GM12878 (cell line): ENCODE data around the gene ZSWIM3. TPM values are rescaled to one million over a fixed set of nuclear protein-coding genes. Genes with fewer than 3 reads are reported as not detected.

ENCODE experiments used
- ATAC-seq: fragments of 200-7000 bp; cut with Tn5 transposase; 3 replicates; pipeline ENCODE4 v1.9.1; 2020; ENCODE audit warnings: mild to moderate bottlenecking, moderate library complexity
- BruUV-seq: library from RNA; stranded (reverse); fragments of 400-500 nt; replicated peaks from 2 replicates; lab custom pipeline; 2021; lab: Mats Ljungman, UMichigan
- CTCF ChIA-PET: fragments of 300-600 bp; sonication (Branson Sonifier 250); formaldehyde crosslinking; extraction: SDS; loops from one replicate; lab custom pipeline; 2021; ENCODE audit warnings: inconsistent platforms; lab: Yijun Ruan, JAX
- POLR2A ChIA-PET: fragments of 350-600 bp; formaldehyde crosslinking; extraction: SDS; loops from one replicate; lab custom pipeline; 2021; ENCODE audit warnings: inconsistent platforms; lab: Charles Lee
- RAD21 ChIA-PET: fragments of 300-600 bp; sonication (Branson Sonifier 250); formaldehyde crosslinking; loops from one replicate; lab custom pipeline; 2023; ENCODE audit warnings: antibody characterized with exemption; ENCODE audit not compliant: unreplicated experiment; lab: Charles Lee
- SMC1A ChIA-PET: fragments of 300-600 bp; sonication (Branson Sonifier 250); formaldehyde crosslinking; loops from one replicate; lab custom pipeline; 2023; ENCODE audit not compliant: unreplicated experiment, uncharacterized antibody; lab: Charles Lee
- DNase-seq: peaks from one replicate; pipeline ENCODE4 v3.0.0-alpha.2; 2011; ENCODE audit warnings: low read depth, low spot score
- FAIRE-seq: peaks from 3 replicates; lab custom pipeline; 2011; peaks lifted over from hg19 to GRCh38; lab: Jason Lieb, UNC
- H2AFZ ChIP-seq: 2 replicates; pipeline ENCODE4 v1.6.0; 2011; ENCODE audit warnings: low read depth, low read length, control low read depth; ENCODE audit not compliant: control insufficient read depth
- H3K27ac ChIP-seq: 2 replicates; pipeline ENCODE4 v1.5.1; 2011; ENCODE audit warnings: control low read depth; ENCODE audit not compliant: control insufficient read depth, insufficient read depth
- H3K27me3 ChIP-seq, 2 experiments: replicated peaks in 1 of 2; 2 replicates each; pipeline versions ENCODE4 v1.6.0 to v1.6.1; 2011; ENCODE audit warnings: low read length in 1 of 2; ENCODE audit not compliant: control insufficient read depth in 2 of 2, insufficient read depth in 2 of 2
- H3K36me3 ChIP-seq, 2 experiments: 2 replicates each; pipeline ENCODE4 v1.5.1; 2011; ENCODE audit warnings: low read length in 1 of 2; ENCODE audit not compliant: control insufficient read depth in 2 of 2, insufficient read depth in 2 of 2
- H3K4me1 ChIP-seq: 2 replicates; pipeline ENCODE4 v1.6.1; 2011; ENCODE audit warnings: mild to moderate bottlenecking, low read length, moderate library complexity, mixed read lengths; ENCODE audit not compliant: control insufficient read depth, insufficient read depth
- H3K4me2 ChIP-seq: 2 replicates; pipeline ENCODE4 v1.6.0; 2011; ENCODE audit warnings: control low read depth; ENCODE audit not compliant: control insufficient read depth, insufficient read depth
- H3K4me3 ChIP-seq: fragments of 200-600 bp; sonication (generic); 2 replicates; pipeline ENCODE4 v1.5.1; 2016
- H3K79me2 ChIP-seq: 2 replicates; pipeline ENCODE4 v1.6.0; 2011; ENCODE audit warnings: low read length; ENCODE audit not compliant: control insufficient read depth, insufficient read depth
- H3K9ac ChIP-seq: 2 replicates; pipeline ENCODE4 v1.8.0; 2011; ENCODE audit warnings: low read length, control low read depth, mixed read lengths; ENCODE audit not compliant: control insufficient read depth, insufficient read depth
- H3K9me3 ChIP-seq: replicated peaks from 3 replicates; pipeline ENCODE4 v1.5.1; 2011; ENCODE audit warnings: mild to moderate bottlenecking, low read length; ENCODE audit not compliant: control insufficient read depth, insufficient read depth
- H4K20me1 ChIP-seq: 2 replicates; pipeline ENCODE4 v1.6.0; 2011; ENCODE audit not compliant: control insufficient read depth, insufficient read depth
- CEBPZ ChIP-seq: fragments of 150-350 bp; IDR thresholded peaks from 2 replicates; pipeline ENCODE4 v1.6.1; 2016; ENCODE audit warnings: low read depth, low read length
- CTCF ChIP-seq, 3 experiments: IDR thresholded peaks in 2 of 3; conservative IDR thresholded peaks in 1 of 3; 2 replicates each; pipeline ENCODE4 v1.5.1; 2011; ENCODE audit warnings: low read depth in 3 of 3, low read length in 3 of 3, mild to moderate bottlenecking in 3 of 3, control low read depth in 2 of 3, moderate library complexity in 2 of 3, inconsistent platforms in 1 of 3, mixed read lengths in 1 of 3; ENCODE audit not compliant: control insufficient read depth in 2 of 3, insufficient read depth in 1 of 3; ENCODE audit errors: extremely low read depth in 1 of 3
- EGR1 ChIP-seq, 2 experiments: IDR thresholded peaks; 1 replicate in 1 of 2; 2 replicates in 1 of 2; pipeline ENCODE4 v1.6.1; 2011 to 2012; ENCODE audit warnings: low read depth in 2 of 2, low read length in 2 of 2, borderline replicate concordance in 1 of 2, mild to moderate bottlenecking in 1 of 2, moderate library complexity in 1 of 2
- GATAD2B ChIP-seq: fragments of 450-650 bp; conservative IDR thresholded peaks from 2 replicates; pipeline ENCODE4 v1.6.1; 2017; ENCODE audit warnings: low read depth, mild to moderate bottlenecking, moderate library complexity
- KLF5 ChIP-seq: fragments of 450-650 bp; IDR thresholded peaks from 2 replicates; pipeline ENCODE4 v1.6.1; 2014; ENCODE audit warnings: mild to moderate bottlenecking; ENCODE audit not compliant: partially characterized antibody
- RAD21 ChIP-seq: IDR thresholded peaks from 2 replicates; pipeline ENCODE4 v1.6.1; 2011; ENCODE audit warnings: mild to moderate bottlenecking, low read depth, low read length, moderate library complexity; ENCODE audit not compliant: insufficient read depth
- SMAD1 ChIP-seq: fragments of 450-650 bp; IDR thresholded peaks from 2 replicates; pipeline ENCODE4 v1.6.1; 2018; ENCODE audit warnings: mild to moderate bottlenecking, low read depth; ENCODE audit not compliant: partially characterized antibody
- STAT3 ChIP-seq: IDR thresholded peaks from 2 replicates; pipeline ENCODE4 v1.6.1; 2011; ENCODE audit warnings: low read depth, low read length, improper control_type of control experiment
- WGBS: methylation state at CpG from one replicate; pipeline ENCODE4 v1.1.6; 2016; ENCODE audit warnings: low lambda C conversion rate; ENCODE audit not compliant: insufficient replicate concordance, insufficient coverage; ENCODE audit errors: missing lambda C conversion rate; 5-methylcytosine and 5-hydroxymethylcytosine counted together
- in situ Hi-C: fragments of 300-500 bp; cut with MboI; formaldehyde crosslinking; loops from 9 replicates; pipeline ENCODE4 v1.14.3; 2018; ENCODE audit warnings: mixed read lengths
- intact Hi-C: fragments of 100-400 bp; cut with micrococcal nuclease; formaldehyde crosslinking; loops from one replicate; pipeline ENCODE4 v1.14.2; 2022; ENCODE audit not compliant: unreplicated experiment
- polyA plus RNA-seq, 11 experiments: library from polyadenylated mRNA; depleted of rRNA in 4 of 11; unstranded in 6 of 11; stranded (reverse) in 5 of 11; fragments of >200 nt; fragmentation: Nextera tagmentation in 4 of 11; fragmentation: Illumina TruSeq in 1 of 11; extraction: Ambion mirVana in 4 of 11; extraction: Trizol in 1 of 11; gene quantifications; 1 replicate in 1 of 11; 2 replicates in 10 of 11; pipeline versions ENCODE4 v1.2.1 to v1.2.3, GENCODE V29; 2011 to 2016; ENCODE audit warnings: inconsistent platforms in 2 of 11, missing spikeins in 2 of 11, low read depth in 1 of 11
- total RNA-seq, 4 experiments: library from RNA; depleted of rRNA in 3 of 4; stranded (reverse); fragments of >200 nt in 3 of 4; fragmentation: Illumina TruSeq in 1 of 4; extraction: Trizol in 1 of 4; gene quantifications; 2 replicates each; pipeline versions ENCODE4 v1.2.1 to v1.2.3, GENCODE V29; 2013 to 2021
- TF ChIP-seq, protein P1 (sequence below): fragments of 450-650 bp; IDR thresholded peaks from 2 replicates; pipeline ENCODE4 v1.6.1; 2016; ENCODE audit warnings: mild to moderate bottlenecking
- TF ChIP-seq, protein P2 (sequence below): fragments of 450-650 bp; formaldehyde crosslinking; IDR thresholded peaks from 2 replicates; pipeline ENCODE4 v1.4.0; 2022; ENCODE audit warnings: mild to moderate bottlenecking, moderate library complexity

Gene ZSWIM3
- total and polyA plus RNA-seq, 10 of the 15 experiments (the other 5 are each of a cell fraction or from before 2014, with no cell fraction given), result 1.6 to 5.1 (median 4.2) TPM

- DNase-seq (no peak), ATAC-seq (peak; percentile 85), FAIRE-seq (no peak)
- no peak overlapping the region for H3K4me3 ChIP-seq
- ChIA-PET POLR2A (interaction anchor here (0.6 to 0.9 kb wide), 2 partner anchors 56 to 112 kb away, joined by 3 to 4 read pairs; no protein-coding TSS in a partner anchor), CTCF (interaction anchor here (0.7 to 3.0 kb wide), 13 partner anchors 11 to 163 kb away, joined by 3 to 12 read pairs (median 5); partner anchors contain the start of gene UBE2C), SMC1A (interaction anchor here (1.0 kb wide), 1 partner anchor 141 kb away, joined by 6 read pairs; no protein-coding TSS in a partner anchor), RAD21 (interaction anchor here (0.6 to 1.7 kb wide), 7 partner anchors 11 to 147 kb away, joined by 3 to 6 read pairs (median 3); no protein-coding TSS in a partner anchor)
- H3K27ac ChIP-seq, result no peak overlapping the region
- no peaks in the 10 kb centered on the region; a peak in 2 of 4 replicates for H3K27me3 ChIP-seq
- H3K4me1 ChIP-seq, result peaks cover 5% of the 10 kb centered on the region; the same call in 1 of the 2 replicates
- BruUV-seq, result no TSS peak
- in situ Hi-C loops, result loop anchor here (25.0 kb wide), 1 partner anchor 538 kb away; no protein-coding TSS in a partner anchor
- peak overlapping the region; percentile 56 for H3K4me2 ChIP-seq
- H3K9ac ChIP-seq, result no peak overlapping the region
- H3K79me2 ChIP-seq, result no peaks in the 10 kb centered on the region
- WGBS, result 35% methylated on average over 53 of the region's 57 CpGs
- no peaks in the 10 kb centered on the region for H3K36me3 ChIP-seq
- no peaks in the 10 kb centered on the region for H3K9me3 ChIP-seq
- no peaks in the 10 kb centered on the region for H4K20me1 ChIP-seq
- H2AFZ ChIP-seq, result peak overlapping the region; percentile 58
- intact Hi-C loops, result no loop called here
- TF ChIP-seq EGR1 (IDR thresholded peaks at IDR 0.05; ENCODE audit: borderline replicate concordance in 1 of 2, low read depth in 2 of 2, low read length in 2 of 2) (no peak), KLF5 (no peak), SMAD1 (no peak), STAT3 (no peak), GATAD2B (no peak), CEBPZ (no peak), CTCF (IDR thresholded peaks at IDR 0.05 in 2 of 3, conservative IDR thresholded peaks at IDR 0.05 in 1 of 3; ENCODE audit: control insufficient read depth in 2 of 3, extremely low read depth in 1 of 3, insufficient read depth in 1 of 3, low read depth in 3 of 3, low read length in 3 of 3) (peak; percentile 28 to 54 (median 51); a peak in 4 of 6 replicates), RAD21 (no peak)
- TF ChIP-seq, protein P1, sequence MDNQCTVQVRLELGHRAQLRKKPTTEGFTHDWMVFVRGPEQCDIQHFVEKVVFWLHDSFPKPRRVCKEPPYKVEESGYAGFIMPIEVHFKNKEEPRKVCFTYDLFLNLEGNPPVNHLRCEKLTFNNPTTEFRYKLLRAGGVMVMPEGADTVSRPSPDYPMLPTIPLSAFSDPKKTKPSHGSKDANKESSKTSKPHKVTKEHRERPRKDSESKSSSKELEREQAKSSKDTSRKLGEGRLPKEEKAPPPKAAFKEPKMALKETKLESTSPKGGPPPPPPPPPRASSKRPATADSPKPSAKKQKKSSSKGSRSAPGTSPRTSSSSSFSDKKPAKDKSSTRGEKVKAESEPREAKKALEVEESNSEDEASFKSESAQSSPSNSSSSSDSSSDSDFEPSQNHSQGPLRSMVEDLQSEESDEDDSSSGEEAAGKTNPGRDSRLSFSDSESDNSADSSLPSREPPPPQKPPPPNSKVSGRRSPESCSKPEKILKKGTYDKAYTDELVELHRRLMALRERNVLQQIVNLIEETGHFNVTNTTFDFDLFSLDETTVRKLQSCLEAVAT, result no peak
- TF ChIP-seq, protein P2, sequence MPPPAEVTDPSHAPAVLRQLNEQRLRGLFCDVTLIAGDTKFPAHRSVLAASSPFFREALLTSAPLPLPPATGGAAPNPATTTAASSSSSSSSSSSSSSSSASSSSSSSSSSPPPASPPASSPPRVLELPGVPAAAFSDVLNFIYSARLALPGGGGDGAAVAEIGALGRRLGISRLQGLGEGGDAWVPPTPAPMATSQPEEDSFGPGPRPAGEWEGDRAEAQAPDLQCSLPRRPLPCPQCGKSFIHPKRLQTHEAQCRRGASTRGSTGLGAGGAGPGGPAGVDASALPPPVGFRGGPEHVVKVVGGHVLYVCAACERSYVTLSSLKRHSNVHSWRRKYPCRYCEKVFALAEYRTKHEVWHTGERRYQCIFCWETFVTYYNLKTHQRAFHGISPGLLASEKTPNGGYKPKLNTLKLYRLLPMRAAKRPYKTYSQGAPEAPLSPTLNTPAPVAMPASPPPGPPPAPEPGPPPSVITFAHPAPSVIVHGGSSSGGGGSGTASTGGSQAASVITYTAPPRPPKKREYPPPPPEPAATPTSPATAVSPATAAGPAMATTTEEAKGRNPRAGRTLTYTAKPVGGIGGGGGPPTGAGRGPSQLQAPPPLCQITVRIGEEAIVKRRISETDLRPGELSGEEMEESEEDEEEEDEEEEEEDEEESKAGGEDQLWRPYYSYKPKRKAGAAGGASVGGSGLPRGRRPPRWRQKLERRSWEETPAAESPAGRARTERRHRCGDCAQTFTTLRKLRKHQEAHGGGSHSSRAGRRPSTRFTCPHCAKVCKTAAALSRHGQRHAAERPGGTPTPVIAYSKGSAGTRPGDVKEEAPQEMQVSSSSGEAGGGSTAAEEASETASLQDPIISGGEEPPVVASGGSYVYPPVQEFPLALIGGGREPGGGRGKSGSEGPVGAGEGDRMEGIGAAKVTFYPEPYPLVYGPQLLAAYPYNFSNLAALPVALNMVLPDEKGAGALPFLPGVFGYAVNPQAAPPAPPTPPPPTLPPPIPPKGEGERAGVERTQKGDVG, result no peak
These were observed 33.2 kb upstream of the ZSWIM3 start for GRCh38 chr20:45823949-45824835.
